SK-N-MC (cell line): Measurements from ENCODE around the gene PCDHGA9.

Experiments
- EZH2 ChIP-seq: fragments of 200-600 bp; sonication (generic); IDR thresholded peaks from one replicate; pipeline ENCODE4 v1.6.1; 2017; ENCODE audit warnings: antibody characterized with exemption
- POLR2AphosphoS5 ChIP-seq: IDR thresholded peaks from 2 replicates; pipeline ENCODE4 v1.6.1; 2012; ENCODE audit warnings: mild to moderate bottlenecking, low read depth, low read length, borderline replicate concordance

GRCh38 chr5:141409598-141410306 is 7.2 kb downstream of the PCDHGA9 start:
- TF ChIP-seq EZH2 (no peak), POLR2AphosphoS5 (no peak)
